ENCODE data around the gene MICU1. TPM values are rescaled to one million over a fixed set of nuclear protein-coding genes. Genes with fewer than 3 reads are reported as not detected.

The MICU1 gene
- total RNA-seq, 3 donors from 2014 or later = 27.2 to 44.3 (median 33.9) TPM

GRCh38 chr10:72389716-72390115 lies 236.2 kb downstream of the MICU1 start:
- no peak overlapping the region for H3K27ac ChIP-seq
- DNase-seq (ENCODE audit: low spot score in 2 of 2) = no peak
- TF ChIP-seq POLR2A (IDR thresholded peaks at IDR 0.05) = no peak
- no peak for TF ChIP-seq POLR2AphosphoS5 (IDR thresholded peaks at IDR 0.05)
- TF ChIP-seq CTCF (IDR thresholded peaks at IDR 0.05) = no peak

GRCh38 chr10:72389014-72389413 lies 236.9 kb downstream of the MICU1 start:
- no peaks in the 10 kb centered on the region for H3K27me3 ChIP-seq
- H3K9me3 ChIP-seq = no peaks in the 10 kb centered on the region
- no peak for DNase-seq (ENCODE audit: low spot score in 2 of 2)
- TF ChIP-seq POLR2AphosphoS5 (IDR thresholded peaks at IDR 0.05) = no peak
- no peak for TF ChIP-seq CTCF (IDR thresholded peaks at IDR 0.05)
- TF ChIP-seq POLR2A (IDR thresholded peaks at IDR 0.05) = no peak
- intact Hi-C loops (cut with DNase I; ENCODE audit: low total_unique reads) = no loop called here
- H3K27ac ChIP-seq = no peak overlapping the region
- no peaks in the 10 kb centered on the region for H3K36me3 ChIP-seq
- H3K4me3 ChIP-seq = no peak overlapping the region
- no peaks in the 10 kb centered on the region for H3K4me1 ChIP-seq

More at GRCh38 chr10:72389716-72390115, 236.2 kb downstream of the MICU1 start:
- H3K9me3 ChIP-seq = no peaks in the 10 kb centered on the region
- no peaks in the 10 kb centered on the region for H3K4me1 ChIP-seq
- no peaks in the 10 kb centered on the region for H3K27me3 ChIP-seq
- no peak overlapping the region for H3K4me3 ChIP-seq
- intact Hi-C loops (cut with DNase I; ENCODE audit: low total_unique reads) = no loop called here
- H3K36me3 ChIP-seq = no peaks in the 10 kb centered on the region

- Histone ChIP-seq H3K27ac (no peak overlapping the region), H3K4me1 (no peaks in the 10 kb centered on the region), H3K27me3 (no peaks in the 10 kb centered on the region), H3K4me3 (no peak overlapping the region), H3K9me3 (no peaks in the 10 kb centered on the region), H3K36me3 (no peaks in the 10 kb centered on the region)
- intact Hi-C loops (cut with DNase I; ENCODE audit: low total_unique reads) = no loop called here
- TF ChIP-seq CTCF (IDR thresholded peaks at IDR 0.05) (no peak), POLR2A (IDR thresholded peaks at IDR 0.05) (no peak), POLR2AphosphoS5 (IDR thresholded peaks at IDR 0.05) (no peak)
- DNase-seq (ENCODE audit: low spot score in 2 of 2) = no peak
These were observed 237.8 kb downstream of the MICU1 start for GRCh38 chr10:72388062-72388461.

GRCh38 chr10:72386916-72387586 lies 238.8 kb downstream of the MICU1 start:
- Histone ChIP-seq H3K27ac (no peak overlapping the region), H3K36me3 (no peaks in the 10 kb centered on the region), H3K4me3 (no peak overlapping the region), H3K9me3 (no peaks in the 10 kb centered on the region), H3K4me1 (no peaks in the 10 kb centered on the region), H3K27me3 (no peaks in the 10 kb centered on the region)
- intact Hi-C loops (cut with DNase I; ENCODE audit: low total_unique reads) = no loop called here
- TF ChIP-seq CTCF (IDR thresholded peaks at IDR 0.05) (no peak), POLR2AphosphoS5 (IDR thresholded peaks at IDR 0.05) (no peak), POLR2A (IDR thresholded peaks at IDR 0.05) (no peak)
- DNase-seq (ENCODE audit: low spot score in 2 of 2) = no peak

GRCh38 chr10:72385724-72386123 lies 240.2 kb downstream of the MICU1 start:
- Histone ChIP-seq H3K27ac (no peak overlapping the region), H3K9me3 (no peaks in the 10 kb centered on the region), H3K36me3 (no peaks in the 10 kb centered on the region), H3K4me1 (no peaks in the 10 kb centered on the region), H3K27me3 (no peaks in the 10 kb centered on the region), H3K4me3 (no peak overlapping the region)
- DNase-seq (ENCODE audit: low spot score in 2 of 2) = no peak
- intact Hi-C loops (cut with DNase I; ENCODE audit: low total_unique reads) = no loop called here
- TF ChIP-seq CTCF (IDR thresholded peaks at IDR 0.05) (no peak), POLR2AphosphoS5 (IDR thresholded peaks at IDR 0.05) (no peak), POLR2A (IDR thresholded peaks at IDR 0.05) (no peak)
